GM18868 (cell line): ENCODE data around the gene NETO1.
A peak's percentile ranks its signal among the peaks of the same experiment; 100 is the strongest.

Experiments used
- ATAC-seq: cut with Tn5 transposase; IDR thresholded peaks from one replicate; pipeline ENCODE4 v1.9.1; 2021; ENCODE audit warnings: mild to moderate bottlenecking, moderate library complexity; ENCODE audit not compliant: unreplicated experiment

Gene NETO1

GRCh38 chr18:72738136-72738535 lies 129.7 kb downstream of the NETO1 start:
- ATAC-seq, result no peak

- no peak for ATAC-seq
These were observed 140.0 kb downstream of the NETO1 start for GRCh38 chr18:72727776-72728175.

GRCh38 chr18:72727038-72727655 lies 140.6 kb downstream of the NETO1 start:
- ATAC-seq, result no peak

- no peak for ATAC-seq
These were observed 141.6 kb downstream of the NETO1 start for GRCh38 chr18:72726201-72726600.

- no peak for ATAC-seq
These were observed 146.5 kb downstream of the NETO1 start for GRCh38 chr18:72721330-72721729.

GRCh38 chr18:72720116-72720515 lies 147.7 kb downstream of the NETO1 start:
- no peak for ATAC-seq

- no peak for ATAC-seq
These were observed 163.6 kb downstream of the NETO1 start for GRCh38 chr18:72704202-72704601.

- peak; percentile 68 for ATAC-seq
These were observed 166.7 kb downstream of the NETO1 start for GRCh38 chr18:72700961-72701710.

GRCh38 chr18:72697706-72698105 lies 170.1 kb downstream of the NETO1 start:
- no peak for ATAC-seq

- ATAC-seq, result no peak
These were observed 175.2 kb downstream of the NETO1 start for GRCh38 chr18:72692595-72692994.
